GM23338 (cell line): ENCODE measurements around the gene TTYH3. TPM values are rescaled to one million over a fixed set of nuclear protein-coding genes. Genes with fewer than 3 reads are reported as not detected.

Source experiments
- ATAC-seq: fragments of 200-7000 bp; cut with Tn5 transposase; 3 replicates; pipeline ENCODE4 v1.9.1; 2020
- DNase-seq: peaks from one replicate; pipeline ENCODE4 v3.0.0-alpha.2; 2015; ENCODE audit warnings: low spot score
- H2AFZ ChIP-seq: fragments of 200-600 bp; sonication (generic); 2 replicates; pipeline ENCODE4 v1.8.0; 2016; ENCODE audit warnings: antibody characterized with exemption, mild to moderate bottlenecking, moderate library complexity
- H3F3A ChIP-seq: fragments of 200-600 bp; sonication (generic); replicated peaks from 2 replicates; pipeline ENCODE4 v1.8.0; 2017; ENCODE audit warnings: antibody characterized with exemption, mixed run types, low read depth
- H3K27ac ChIP-seq: fragments of 200-600 bp; sonication (generic); 2 replicates; pipeline ENCODE4 v1.6.1; 2016; ENCODE audit warnings: low read depth
- H3K27me3 ChIP-seq: fragments of 200-600 bp; sonication (generic); 2 replicates; pipeline ENCODE4 v1.8.0; 2016; ENCODE audit warnings: mild to moderate bottlenecking, mixed run types, moderate library complexity; ENCODE audit not compliant: insufficient read depth
- H3K36me3 ChIP-seq: fragments of 200-600 bp; sonication (generic); 2 replicates; pipeline ENCODE4 v1.8.0; 2016; ENCODE audit warnings: mild to moderate bottlenecking; ENCODE audit not compliant: insufficient read depth
- H3K4me1 ChIP-seq: fragments of 200-600 bp; sonication (generic); 2 replicates; pipeline ENCODE4 v1.8.0; 2016; ENCODE audit warnings: mild to moderate bottlenecking, moderate library complexity; ENCODE audit not compliant: insufficient read depth
- H3K4me2 ChIP-seq: fragments of 200-600 bp; sonication (generic); 2 replicates; pipeline ENCODE4 v1.7.1; 2017; ENCODE audit warnings: mixed run types
- H3K4me3 ChIP-seq: fragments of 200-600 bp; sonication (generic); 2 replicates; pipeline ENCODE4 v1.6.1; 2016; ENCODE audit warnings: mixed run types
- H3K79me2 ChIP-seq: fragments of 200-600 bp; sonication (generic); replicated peaks from 2 replicates; pipeline ENCODE4 v1.8.0; 2017; ENCODE audit warnings: mild to moderate bottlenecking; ENCODE audit not compliant: insufficient read depth
- H3K9me2 ChIP-seq: fragments of 200-600 bp; sonication (generic); 2 replicates; pipeline ENCODE4 v1.8.0; 2017; ENCODE audit not compliant: insufficient read depth
- H4K20me1 ChIP-seq: fragments of 200-600 bp; sonication (generic); replicated peaks from 2 replicates; pipeline ENCODE4 v1.8.0; 2017; ENCODE audit warnings: mild to moderate bottlenecking; ENCODE audit not compliant: insufficient read depth
- H3K27ac Mint-ChIP-seq: 2 replicates; pipeline ENCODE4 v1.8.0; 2020; ENCODE audit warnings: inconsistent platforms, mild to moderate bottlenecking, moderate library complexity, mixed read lengths
- H3K27me3 Mint-ChIP-seq: 3 replicates; pipeline ENCODE4 v1.8.0; 2022; ENCODE audit warnings: low read depth, mild to moderate bottlenecking, moderate library complexity, mixed read lengths, inconsistent platforms; ENCODE audit not compliant: insufficient read depth, poor library complexity
- H3K36me3 Mint-ChIP-seq: 3 replicates; pipeline ENCODE4 v1.8.0; 2021; ENCODE audit warnings: low read depth, mild to moderate bottlenecking, inconsistent platforms, moderate library complexity, mixed read lengths
- H3K4me1 Mint-ChIP-seq: 3 replicates; pipeline ENCODE4 v1.8.0; 2020; ENCODE audit warnings: mild to moderate bottlenecking, inconsistent platforms, mixed read lengths
- H3K4me3 Mint-ChIP-seq: 3 replicates; pipeline ENCODE4 v1.8.0; 2021; ENCODE audit warnings: moderate library complexity, mild to moderate bottlenecking, inconsistent platforms, mixed read lengths
- H3K9me3 Mint-ChIP-seq: 3 replicates; pipeline ENCODE4 v1.8.0; 2020; ENCODE audit warnings: moderate library complexity, mild to moderate bottlenecking, inconsistent platforms, mixed read lengths
- CREB1 ChIP-seq: fragments of 250-450 bp; sonication (Bioruptor Pico); IDR thresholded peaks from 2 replicates; pipeline ENCODE4 v1.5.0; 2020; ENCODE audit warnings: low read depth, mild to moderate bottlenecking, moderate library complexity
- CTCF ChIP-seq, 2 experiments: fragments of 200-600 bp in 1 of 2; sonication (generic) in 1 of 2; conservative IDR thresholded peaks; 2 replicates each; pipeline versions ENCODE4 v1.5.1 to v1.6.1; 2016 to 2017; ENCODE audit warnings: antibody characterized with exemption in 2 of 2, low read depth in 2 of 2, mild to moderate bottlenecking in 2 of 2, moderate library complexity in 1 of 2
- EZH2 ChIP-seq: fragments of 200-600 bp; sonication (generic); IDR thresholded peaks from one replicate; pipeline ENCODE4 v1.8.0; 2017; ENCODE audit warnings: antibody characterized with exemption, mild to moderate bottlenecking, low read depth; ENCODE audit not compliant: unreplicated experiment
- EZH2phosphoT487 ChIP-seq: fragments of 200-600 bp; sonication (generic); IDR thresholded peaks from one replicate; pipeline ENCODE4 v1.8.1; 2018; ENCODE audit warnings: antibody characterized with exemption; ENCODE audit not compliant: unreplicated experiment
- JUNB ChIP-seq: IDR thresholded peaks from one replicate; pipeline ENCODE4 v1.6.1; 2016; ENCODE audit warnings: antibody characterized with exemption; ENCODE audit not compliant: unreplicated experiment
- NANOG ChIP-seq: IDR thresholded peaks from 2 replicates; pipeline ENCODE4 v1.6.1; 2016; ENCODE audit warnings: antibody characterized with exemption, borderline replicate concordance
- POLR2AphosphoS5 ChIP-seq: IDR thresholded peaks from 2 replicates; pipeline ENCODE4 v1.6.1; 2016; ENCODE audit warnings: antibody characterized with exemption, low read depth
- STAT1 ChIP-seq: IDR thresholded peaks from one replicate; pipeline ENCODE4 v1.6.1; 2016; ENCODE audit warnings: antibody characterized with exemption; ENCODE audit not compliant: unreplicated experiment
- ZNF114 ChIP-seq: fragments of 250-450 bp; sonication (Bioruptor Pico); IDR thresholded peaks from 2 replicates; pipeline ENCODE4 v1.5.0; 2020; ENCODE audit warnings: mild to moderate bottlenecking, moderate library complexity
- ZNF331 ChIP-seq: fragments of 250-450 bp; sonication (Bioruptor Pico); IDR thresholded peaks from 2 replicates; pipeline ENCODE4 v1.5.0; 2020; ENCODE audit warnings: low read depth, mild to moderate bottlenecking, moderate library complexity
- polyA plus RNA-seq: library from polyadenylated mRNA; unstranded; fragments of >200 nt; fragmentation: Nextera tagmentation; extraction: Ambion mirVana; gene quantifications from 2 replicates; pipeline ENCODE4 v1.2.1, GENCODE V29; 2016
- total RNA-seq: library from RNA; depleted of rRNA; stranded (reverse); fragments of >200 nt; shearing (Covaris generic); gene quantifications from 2 replicates; pipeline ENCODE4 v1.2.3, GENCODE V29; 2014
- TF ChIP-seq, protein P1 (sequence below): IDR thresholded peaks from 2 replicates; pipeline ENCODE4 v1.6.1; 2016; ENCODE audit warnings: antibody characterized with exemption
- TF ChIP-seq, protein P2 (sequence below): IDR thresholded peaks from one replicate; pipeline ENCODE4 v1.6.1; 2018; ENCODE audit warnings: antibody characterized with exemption; ENCODE audit not compliant: unreplicated experiment
- TF ChIP-seq, protein P3 (sequence below): fragments of 250-450 bp; sonication (Bioruptor Pico); IDR thresholded peaks from 2 replicates; pipeline ENCODE4 v1.5.0; 2020; ENCODE audit warnings: mild to moderate bottlenecking, moderate library complexity

TTYH3 gene
- total and polyA plus RNA-seq, 2 experiments from 2014 or later: 59.6 to 126 TPM

DNA sequence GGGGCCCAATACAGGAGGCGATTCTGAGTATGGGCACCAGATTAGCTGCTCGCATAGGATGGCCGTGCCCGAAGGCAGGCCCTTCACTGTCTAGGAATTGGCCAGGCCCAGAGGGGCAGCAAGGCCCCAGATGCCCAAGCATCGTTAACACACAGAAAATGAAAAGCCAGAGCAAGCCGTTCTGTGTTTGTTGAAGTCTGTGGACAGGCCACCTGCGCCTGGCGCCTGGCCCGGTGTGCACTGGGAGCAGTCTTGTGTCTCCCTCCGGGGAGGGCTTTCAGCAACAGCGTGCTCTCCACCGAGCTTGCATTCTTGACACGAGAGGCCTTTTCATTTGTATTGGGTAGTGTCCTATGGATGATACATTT, 34.5 kb upstream of the TTYH3 start:
- H3K9me2 ChIP-seq: no peaks in the 10 kb centered on the region
- no peak overlapping the region for H3K4me3 ChIP-seq
- H3F3A ChIP-seq: 0 out of 2 replicates have a peak, but pooled peaks cover 7% of the 10 kb centered on the region
- TF ChIP-seq JUNB (no peak), ZNF331 (CRISPR knock-in tag) (no peak), CREB1 (CRISPR knock-in tag) (no peak), EZH2 (no peak), STAT1 (no peak), CTCF (conservative IDR thresholded peaks at IDR 0.05; ENCODE audit: low read depth in 2 of 2) (no peak), EZH2phosphoT487 (no peak), NANOG (no peak), POLR2AphosphoS5 (no peak), ZNF114 (no peak)
- TF ChIP-seq, protein P1, sequence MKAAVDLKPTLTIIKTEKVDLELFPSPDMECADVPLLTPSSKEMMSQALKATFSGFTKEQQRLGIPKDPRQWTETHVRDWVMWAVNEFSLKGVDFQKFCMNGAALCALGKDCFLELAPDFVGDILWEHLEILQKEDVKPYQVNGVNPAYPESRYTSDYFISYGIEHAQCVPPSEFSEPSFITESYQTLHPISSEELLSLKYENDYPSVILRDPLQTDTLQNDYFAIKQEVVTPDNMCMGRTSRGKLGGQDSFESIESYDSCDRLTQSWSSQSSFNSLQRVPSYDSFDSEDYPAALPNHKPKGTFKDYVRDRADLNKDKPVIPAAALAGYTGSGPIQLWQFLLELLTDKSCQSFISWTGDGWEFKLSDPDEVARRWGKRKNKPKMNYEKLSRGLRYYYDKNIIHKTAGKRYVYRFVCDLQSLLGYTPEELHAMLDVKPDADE: no peak
- TF ChIP-seq, protein P2, sequence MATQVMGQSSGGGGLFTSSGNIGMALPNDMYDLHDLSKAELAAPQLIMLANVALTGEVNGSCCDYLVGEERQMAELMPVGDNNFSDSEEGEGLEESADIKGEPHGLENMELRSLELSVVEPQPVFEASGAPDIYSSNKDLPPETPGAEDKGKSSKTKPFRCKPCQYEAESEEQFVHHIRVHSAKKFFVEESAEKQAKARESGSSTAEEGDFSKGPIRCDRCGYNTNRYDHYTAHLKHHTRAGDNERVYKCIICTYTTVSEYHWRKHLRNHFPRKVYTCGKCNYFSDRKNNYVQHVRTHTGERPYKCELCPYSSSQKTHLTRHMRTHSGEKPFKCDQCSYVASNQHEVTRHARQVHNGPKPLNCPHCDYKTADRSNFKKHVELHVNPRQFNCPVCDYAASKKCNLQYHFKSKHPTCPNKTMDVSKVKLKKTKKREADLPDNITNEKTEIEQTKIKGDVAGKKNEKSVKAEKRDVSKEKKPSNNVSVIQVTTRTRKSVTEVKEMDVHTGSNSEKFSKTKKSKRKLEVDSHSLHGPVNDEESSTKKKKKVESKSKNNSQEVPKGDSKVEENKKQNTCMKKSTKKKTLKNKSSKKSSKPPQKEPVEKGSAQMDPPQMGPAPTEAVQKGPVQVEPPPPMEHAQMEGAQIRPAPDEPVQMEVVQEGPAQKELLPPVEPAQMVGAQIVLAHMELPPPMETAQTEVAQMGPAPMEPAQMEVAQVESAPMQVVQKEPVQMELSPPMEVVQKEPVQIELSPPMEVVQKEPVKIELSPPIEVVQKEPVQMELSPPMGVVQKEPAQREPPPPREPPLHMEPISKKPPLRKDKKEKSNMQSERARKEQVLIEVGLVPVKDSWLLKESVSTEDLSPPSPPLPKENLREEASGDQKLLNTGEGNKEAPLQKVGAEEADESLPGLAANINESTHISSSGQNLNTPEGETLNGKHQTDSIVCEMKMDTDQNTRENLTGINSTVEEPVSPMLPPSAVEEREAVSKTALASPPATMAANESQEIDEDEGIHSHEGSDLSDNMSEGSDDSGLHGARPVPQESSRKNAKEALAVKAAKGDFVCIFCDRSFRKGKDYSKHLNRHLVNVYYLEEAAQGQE: no peak
- TF ChIP-seq, protein P3, sequence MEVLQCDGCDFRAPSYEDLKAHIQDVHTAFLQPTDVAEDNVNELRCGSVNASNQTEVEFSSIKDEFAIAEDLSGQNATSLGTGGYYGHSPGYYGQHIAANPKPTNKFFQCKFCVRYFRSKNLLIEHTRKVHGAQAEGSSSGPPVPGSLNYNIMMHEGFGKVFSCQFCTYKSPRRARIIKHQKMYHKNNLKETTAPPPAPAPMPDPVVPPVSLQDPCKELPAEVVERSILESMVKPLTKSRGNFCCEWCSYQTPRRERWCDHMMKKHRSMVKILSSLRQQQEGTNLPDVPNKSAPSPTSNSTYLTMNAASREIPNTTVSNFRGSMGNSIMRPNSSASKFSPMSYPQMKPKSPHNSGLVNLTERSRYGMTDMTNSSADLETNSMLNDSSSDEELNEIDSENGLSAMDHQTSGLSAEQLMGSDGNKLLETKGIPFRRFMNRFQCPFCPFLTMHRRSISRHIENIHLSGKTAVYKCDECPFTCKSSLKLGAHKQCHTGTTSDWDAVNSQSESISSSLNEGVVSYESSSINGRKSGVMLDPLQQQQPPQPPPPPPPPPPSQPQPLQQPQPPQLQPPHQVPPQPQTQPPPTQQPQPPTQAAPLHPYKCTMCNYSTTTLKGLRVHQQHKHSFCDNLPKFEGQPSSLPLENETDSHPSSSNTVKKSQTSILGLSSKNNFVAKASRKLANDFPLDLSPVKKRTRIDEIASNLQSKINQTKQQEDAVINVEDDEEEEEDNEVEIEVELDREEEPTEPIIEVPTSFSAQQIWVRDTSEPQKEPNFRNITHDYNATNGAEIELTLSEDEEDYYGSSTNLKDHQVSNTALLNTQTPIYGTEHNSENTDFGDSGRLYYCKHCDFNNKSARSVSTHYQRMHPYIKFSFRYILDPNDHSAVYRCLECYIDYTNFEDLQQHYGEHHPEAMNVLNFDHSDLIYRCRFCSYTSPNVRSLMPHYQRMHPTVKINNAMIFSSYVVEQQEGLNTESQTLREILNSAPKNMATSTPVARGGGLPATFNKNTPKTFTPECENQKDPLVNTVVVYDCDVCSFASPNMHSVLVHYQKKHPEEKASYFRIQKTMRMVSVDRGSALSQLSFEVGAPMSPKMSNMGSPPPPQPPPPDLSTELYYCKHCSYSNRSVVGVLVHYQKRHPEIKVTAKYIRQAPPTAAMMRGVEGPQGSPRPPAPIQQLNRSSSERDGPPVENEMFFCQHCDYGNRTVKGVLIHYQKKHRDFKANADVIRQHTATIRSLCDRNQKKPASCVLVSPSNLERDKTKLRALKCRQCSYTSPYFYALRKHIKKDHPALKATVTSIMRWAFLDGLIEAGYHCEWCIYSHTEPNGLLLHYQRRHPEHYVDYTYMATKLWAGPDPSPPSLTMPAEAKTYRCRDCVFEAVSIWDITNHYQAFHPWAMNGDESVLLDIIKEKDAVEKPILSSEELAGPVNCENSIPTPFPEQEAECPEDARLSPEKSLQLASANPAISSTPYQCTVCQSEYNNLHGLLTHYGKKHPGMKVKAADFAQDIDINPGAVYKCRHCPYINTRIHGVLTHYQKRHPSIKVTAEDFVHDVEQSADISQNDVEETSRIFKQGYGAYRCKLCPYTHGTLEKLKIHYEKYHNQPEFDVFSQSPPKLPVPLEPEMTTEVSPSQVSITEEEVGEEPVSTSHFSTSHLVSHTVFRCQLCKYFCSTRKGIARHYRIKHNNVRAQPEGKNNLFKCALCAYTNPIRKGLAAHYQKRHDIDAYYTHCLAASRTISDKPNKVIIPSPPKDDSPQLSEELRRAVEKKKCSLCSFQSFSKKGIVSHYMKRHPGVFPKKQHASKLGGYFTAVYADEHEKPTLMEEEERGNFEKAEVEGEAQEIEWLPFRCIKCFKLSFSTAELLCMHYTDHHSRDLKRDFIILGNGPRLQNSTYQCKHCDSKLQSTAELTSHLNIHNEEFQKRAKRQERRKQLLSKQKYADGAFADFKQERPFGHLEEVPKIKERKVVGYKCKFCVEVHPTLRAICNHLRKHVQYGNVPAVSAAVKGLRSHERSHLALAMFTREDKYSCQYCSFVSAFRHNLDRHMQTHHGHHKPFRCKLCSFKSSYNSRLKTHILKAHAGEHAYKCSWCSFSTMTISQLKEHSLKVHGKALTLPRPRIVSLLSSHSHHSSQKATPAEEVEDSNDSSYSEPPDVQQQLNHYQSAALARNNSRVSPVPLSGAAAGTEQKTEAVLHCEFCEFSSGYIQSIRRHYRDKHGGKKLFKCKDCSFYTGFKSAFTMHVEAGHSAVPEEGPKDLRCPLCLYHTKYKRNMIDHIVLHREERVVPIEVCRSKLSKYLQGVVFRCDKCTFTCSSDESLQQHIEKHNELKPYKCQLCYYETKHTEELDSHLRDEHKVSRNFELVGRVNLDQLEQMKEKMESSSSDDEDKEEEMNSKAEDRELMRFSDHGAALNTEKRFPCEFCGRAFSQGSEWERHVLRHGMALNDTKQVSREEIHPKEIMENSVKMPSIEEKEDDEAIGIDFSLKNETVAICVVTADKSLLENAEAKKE: no peak
- no peaks in the 10 kb centered on the region for H3K4me1 ChIP-seq
- H4K20me1 ChIP-seq: no peaks in the 10 kb centered on the region
- 0 out of 2 replicates have a peak overlapping the region, but pooled peaks have one; percentile 19 for H3K27ac ChIP-seq
- H3K36me3 ChIP-seq: no peaks in the 10 kb centered on the region
- no peaks in the 10 kb centered on the region; the same call in 1 of the 3 replicates for H3K36me3 Mint-ChIP-seq
- H3K4me1 Mint-ChIP-seq: no peaks in the 10 kb centered on the region; the same call in 2 of the 3 replicates
- H3K4me3 Mint-ChIP-seq: no peak overlapping the region
- no peak overlapping the region for H3K27ac Mint-ChIP-seq
- no peaks in the 10 kb centered on the region for H3K9me3 Mint-ChIP-seq
- H3K79me2 ChIP-seq: no peaks in the 10 kb centered on the region
- peaks cover 13% of the 10 kb centered on the region for H3K27me3 Mint-ChIP-seq
- no peaks in the 10 kb centered on the region for H3K27me3 ChIP-seq
- no peak for ATAC-seq
- H2AFZ ChIP-seq: no peak overlapping the region
- DNase-seq: no peak
- H3K4me2 ChIP-seq: no peak overlapping the region
